ENCODE results near the gene TRPC4. TPM values are rescaled to one million over a fixed set of nuclear protein-coding genes. Genes with fewer than 3 reads are reported as not detected.
"Not testable (repeated sequence)": the region's sequence is repeated elsewhere in the genome, so short reads cannot be mapped to it uniquely, and the experiment has no call there.

The TRPC4 gene
- total RNA-seq, 1 donor from 2014 or later = 2.5 TPM

- Mint-ChIP-seq H3K27me3 (ENCODE audit: low read depth) (no peaks in the 10 kb centered on the region), H3K9me3 (no peaks in the 10 kb centered on the region), H3K36me3 (ENCODE audit: low read depth) (no peaks in the 10 kb centered on the region), H3K27ac (ENCODE audit: unreplicated experiment) (peak overlapping the region; percentile 93), H3K4me1 (peaks cover 55% of the 10 kb centered on the region), H3K4me3 (peak overlapping the region; percentile 86)
- no peak for DNase-seq (ENCODE audit: low read depth, low spot score)
- TF ChIP-seq, protein P1, sequence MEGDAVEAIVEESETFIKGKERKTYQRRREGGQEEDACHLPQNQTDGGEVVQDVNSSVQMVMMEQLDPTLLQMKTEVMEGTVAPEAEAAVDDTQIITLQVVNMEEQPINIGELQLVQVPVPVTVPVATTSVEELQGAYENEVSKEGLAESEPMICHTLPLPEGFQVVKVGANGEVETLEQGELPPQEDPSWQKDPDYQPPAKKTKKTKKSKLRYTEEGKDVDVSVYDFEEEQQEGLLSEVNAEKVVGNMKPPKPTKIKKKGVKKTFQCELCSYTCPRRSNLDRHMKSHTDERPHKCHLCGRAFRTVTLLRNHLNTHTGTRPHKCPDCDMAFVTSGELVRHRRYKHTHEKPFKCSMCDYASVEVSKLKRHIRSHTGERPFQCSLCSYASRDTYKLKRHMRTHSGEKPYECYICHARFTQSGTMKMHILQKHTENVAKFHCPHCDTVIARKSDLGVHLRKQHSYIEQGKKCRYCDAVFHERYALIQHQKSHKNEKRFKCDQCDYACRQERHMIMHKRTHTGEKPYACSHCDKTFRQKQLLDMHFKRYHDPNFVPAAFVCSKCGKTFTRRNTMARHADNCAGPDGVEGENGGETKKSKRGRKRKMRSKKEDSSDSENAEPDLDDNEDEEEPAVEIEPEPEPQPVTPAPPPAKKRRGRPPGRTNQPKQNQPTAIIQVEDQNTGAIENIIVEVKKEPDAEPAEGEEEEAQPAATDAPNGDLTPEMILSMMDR (conservative IDR thresholded peaks at IDR 0.05) = no peak
Observed at GRCh38 chr13:37596805-37597204, 272.8 kb downstream of the TRPC4 start.

DNA sequence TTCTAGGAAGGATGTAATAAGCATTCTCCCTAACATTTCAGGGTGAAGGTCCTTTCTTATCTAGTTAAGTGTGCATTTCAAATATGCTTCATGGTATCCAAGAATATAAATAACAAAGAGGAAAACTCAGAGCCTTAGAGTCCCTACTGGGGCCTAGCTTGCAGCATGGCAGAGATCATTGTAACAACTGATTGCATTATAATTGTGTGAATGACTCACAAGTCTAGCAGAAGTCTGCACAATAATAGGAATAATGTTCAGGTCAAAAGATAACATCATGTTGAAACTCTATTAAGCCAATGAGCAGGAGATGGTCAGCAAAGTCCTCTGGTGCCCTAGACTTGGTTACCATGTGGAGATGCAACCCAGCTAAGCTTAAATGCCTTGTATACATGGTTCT lies 274.4 kb downstream of the TRPC4 start:
- H3K4me3 Mint-ChIP-seq = peak overlapping the region; percentile 41

GRCh38 chr13:37594550-37594949 lies 275.0 kb downstream of the TRPC4 start:
- TF ChIP-seq, protein P1 (conservative IDR thresholded peaks at IDR 0.05) = no peak
- Mint-ChIP-seq H3K9me3 (no peaks in the 10 kb centered on the region), H3K36me3 (ENCODE audit: low read depth) (no peaks in the 10 kb centered on the region), H3K27ac (ENCODE audit: unreplicated experiment) (no peak overlapping the region), H3K4me1 (peaks cover 36% of the 10 kb centered on the region), H3K4me3 (no peak overlapping the region), H3K27me3 (ENCODE audit: low read depth) (no peaks in the 10 kb centered on the region)
- no peak for DNase-seq (ENCODE audit: low read depth, low spot score)

More for the DNA sequence above, 274.4 kb downstream of the TRPC4 start:
- DNase-seq (ENCODE audit: low read depth, low spot score) = no peak
- Mint-ChIP-seq H3K27ac (ENCODE audit: unreplicated experiment) (no peak overlapping the region), H3K4me1 (peaks cover 42% of the 10 kb centered on the region), H3K9me3 (no peaks in the 10 kb centered on the region), H3K36me3 (ENCODE audit: low read depth) (no peaks in the 10 kb centered on the region), H3K27me3 (ENCODE audit: low read depth) (no peaks in the 10 kb centered on the region)
- TF ChIP-seq, protein P1 (conservative IDR thresholded peaks at IDR 0.05) = no peak

- not testable (repeated sequence) for DNase-seq (ENCODE audit: low read depth, low spot score); H3K9me3 Mint-ChIP-seq; H3K4me1 Mint-ChIP-seq; H3K36me3 Mint-ChIP-seq (ENCODE audit: low read depth); H3K27ac Mint-ChIP-seq (ENCODE audit: unreplicated experiment); H3K27me3 Mint-ChIP-seq (ENCODE audit: low read depth); H3K4me3 Mint-ChIP-seq
Observed at GRCh38 chr13:37589381-37589780, 280.2 kb downstream of the TRPC4 start.

GRCh38 chr13:37587236-37587635 lies 282.3 kb downstream of the TRPC4 start:
- H3K27me3 Mint-ChIP-seq (ENCODE audit: low read depth) = no peaks in the 10 kb centered on the region
- no peaks in the 10 kb centered on the region for H3K4me1 Mint-ChIP-seq
- H3K9me3 Mint-ChIP-seq = no peaks in the 10 kb centered on the region
- peaks cover 4% of the 10 kb centered on the region for H3K36me3 Mint-ChIP-seq (ENCODE audit: low read depth)
- no peak overlapping the region for H3K4me3 Mint-ChIP-seq
- TF ChIP-seq, protein P1 (conservative IDR thresholded peaks at IDR 0.05) = no peak
- DNase-seq (ENCODE audit: low read depth, low spot score) = no peak
- no peak overlapping the region for H3K27ac Mint-ChIP-seq (ENCODE audit: unreplicated experiment)
